Inflammatory macrophage treated with lipopolysaccharide for 4 hours (primary cell): ENCODE results near the gene ATP8A2.

Source experiments
- DNase-seq: peaks from one replicate; pipeline ENCODE4 v3.0.0-alpha.2; 2020

The ATP8A2 gene

GRCh38 chr13:25689539-25689938 is 317.8 kb downstream of the ATP8A2 start:
- no peak for DNase-seq

- no peak for DNase-seq
These were observed 318.8 kb downstream of the ATP8A2 start for GRCh38 chr13:25690582-25690981.

- no peak for DNase-seq
These were observed 319.9 kb downstream of the ATP8A2 start for GRCh38 chr13:25691654-25692053.

GRCh38 chr13:25692099-25692498 is 320.3 kb downstream of the ATP8A2 start:
- no peak for DNase-seq

- no peak for DNase-seq
These were observed 327.3 kb downstream of the ATP8A2 start for GRCh38 chr13:25699056-25699455.

GRCh38 chr13:25699600-25699999 is 327.8 kb downstream of the ATP8A2 start:
- DNase-seq = no peak

GRCh38 chr13:25701304-25701703 is 329.5 kb downstream of the ATP8A2 start:
- no peak for DNase-seq

- no peak for DNase-seq
These were observed 330.6 kb downstream of the ATP8A2 start for GRCh38 chr13:25702386-25702785.

- DNase-seq = no peak
These were observed 336.0 kb downstream of the ATP8A2 start for GRCh38 chr13:25707726-25708125.

GRCh38 chr13:25708268-25708667 is 336.5 kb downstream of the ATP8A2 start:
- no peak for DNase-seq

GRCh38 chr13:25709088-25709487 is 337.3 kb downstream of the ATP8A2 start:
- no peak for DNase-seq

- DNase-seq = no peak
These were observed 344.0 kb downstream of the ATP8A2 start for GRCh38 chr13:25715760-25716159.

GRCh38 chr13:25717666-25718197 is 346.0 kb downstream of the ATP8A2 start:
- no peak for DNase-seq

- DNase-seq = no peak
These were observed 347.9 kb downstream of the ATP8A2 start for GRCh38 chr13:25719666-25720065.

GRCh38 chr13:25722893-25723292 is 351.1 kb downstream of the ATP8A2 start:
- no peak for DNase-seq

GRCh38 chr13:25725104-25725503 is 353.3 kb downstream of the ATP8A2 start:
- no peak for DNase-seq

GRCh38 chr13:25727250-25727649 is 355.5 kb downstream of the ATP8A2 start:
- no peak for DNase-seq

GRCh38 chr13:25727810-25728209 is 356.0 kb downstream of the ATP8A2 start:
- no peak for DNase-seq

- no peak for DNase-seq
These were observed 357.4 kb downstream of the ATP8A2 start for GRCh38 chr13:25729201-25729600.

GRCh38 chr13:25731037-25731436 is 359.3 kb downstream of the ATP8A2 start:
- no peak for DNase-seq

GRCh38 chr13:25731536-25731935 is 359.8 kb downstream of the ATP8A2 start:
- DNase-seq = no peak

- no peak for DNase-seq
These were observed 360.5 kb downstream of the ATP8A2 start for GRCh38 chr13:25732111-25732865.

- no peak for DNase-seq
These were observed 361.3 kb downstream of the ATP8A2 start for GRCh38 chr13:25733001-25733491.

GRCh38 chr13:25733696-25734435 is 362.1 kb downstream of the ATP8A2 start:
- no peak for DNase-seq
